22Rv1 (cell line): ENCODE measurements around the gene CRYBG1.

Experiments
- H3K27ac ChIP-seq: fragments of 450-650 bp; 2 replicates; pipeline ENCODE4 v1.5.1; 2017
- ZFX ChIP-seq: fragments of 450-650 bp; IDR thresholded peaks from 2 replicates; pipeline ENCODE4 v1.6.1; 2017; ENCODE audit warnings: antibody characterized with exemption, borderline replicate concordance
- TF ChIP-seq, protein P1 (sequence below): fragments of 450-650 bp; IDR thresholded peaks from 2 replicates; pipeline ENCODE4 v1.5.1; 2017; ENCODE audit warnings: mild to moderate bottlenecking

Gene CRYBG1

DNA sequence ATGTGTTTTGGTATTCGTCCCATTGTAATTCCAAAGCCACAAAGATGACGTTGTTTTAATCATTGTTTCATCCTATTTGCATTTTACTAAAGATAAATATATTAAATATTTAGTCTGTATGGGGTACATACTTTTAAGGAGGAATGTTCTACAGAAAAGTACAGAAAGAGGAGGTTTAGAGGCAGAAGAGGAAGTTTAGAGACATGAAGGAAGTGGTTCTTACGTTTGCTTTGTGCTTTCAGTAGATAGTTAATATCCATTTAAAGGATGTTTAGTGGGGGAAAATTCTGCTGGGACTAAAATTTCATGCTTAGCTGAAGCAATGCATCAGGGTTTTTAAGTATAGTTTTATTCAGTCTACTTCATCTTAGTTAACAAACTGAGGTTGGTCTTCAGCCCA lies 116.6 kb downstream of the CRYBG1 start:
- no peak overlapping the region for H3K27ac ChIP-seq

DNA sequence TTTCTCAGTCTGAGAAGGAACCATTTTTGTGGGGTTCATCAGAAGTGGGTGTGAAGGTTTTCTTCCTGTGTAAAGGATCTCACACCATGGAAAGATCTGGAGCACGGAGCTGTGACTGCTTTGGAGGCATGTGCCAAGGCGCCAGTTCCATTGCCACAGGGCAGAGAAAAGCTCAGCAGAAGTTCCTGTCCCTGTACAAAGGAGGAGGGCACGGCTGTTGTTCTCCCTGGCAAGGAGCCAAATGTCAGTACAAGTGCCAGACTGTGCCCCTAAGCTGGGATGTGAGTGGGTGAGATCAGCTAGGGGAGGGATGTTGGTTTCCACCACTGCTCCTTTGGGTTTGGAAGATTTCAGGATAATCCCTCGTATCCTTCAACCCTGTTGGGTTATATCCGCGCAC lies 117.3 kb downstream of the CRYBG1 start:
- TF ChIP-seq, protein P1, sequence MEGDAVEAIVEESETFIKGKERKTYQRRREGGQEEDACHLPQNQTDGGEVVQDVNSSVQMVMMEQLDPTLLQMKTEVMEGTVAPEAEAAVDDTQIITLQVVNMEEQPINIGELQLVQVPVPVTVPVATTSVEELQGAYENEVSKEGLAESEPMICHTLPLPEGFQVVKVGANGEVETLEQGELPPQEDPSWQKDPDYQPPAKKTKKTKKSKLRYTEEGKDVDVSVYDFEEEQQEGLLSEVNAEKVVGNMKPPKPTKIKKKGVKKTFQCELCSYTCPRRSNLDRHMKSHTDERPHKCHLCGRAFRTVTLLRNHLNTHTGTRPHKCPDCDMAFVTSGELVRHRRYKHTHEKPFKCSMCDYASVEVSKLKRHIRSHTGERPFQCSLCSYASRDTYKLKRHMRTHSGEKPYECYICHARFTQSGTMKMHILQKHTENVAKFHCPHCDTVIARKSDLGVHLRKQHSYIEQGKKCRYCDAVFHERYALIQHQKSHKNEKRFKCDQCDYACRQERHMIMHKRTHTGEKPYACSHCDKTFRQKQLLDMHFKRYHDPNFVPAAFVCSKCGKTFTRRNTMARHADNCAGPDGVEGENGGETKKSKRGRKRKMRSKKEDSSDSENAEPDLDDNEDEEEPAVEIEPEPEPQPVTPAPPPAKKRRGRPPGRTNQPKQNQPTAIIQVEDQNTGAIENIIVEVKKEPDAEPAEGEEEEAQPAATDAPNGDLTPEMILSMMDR, result no peak
- TF ChIP-seq ZFX, result no peak
- H3K27ac ChIP-seq, result no peak overlapping the region

More for the DNA sequence above, 116.6 kb downstream of the CRYBG1 start:
- TF ChIP-seq, protein P1, result no peak
- TF ChIP-seq ZFX, result no peak

DNA sequence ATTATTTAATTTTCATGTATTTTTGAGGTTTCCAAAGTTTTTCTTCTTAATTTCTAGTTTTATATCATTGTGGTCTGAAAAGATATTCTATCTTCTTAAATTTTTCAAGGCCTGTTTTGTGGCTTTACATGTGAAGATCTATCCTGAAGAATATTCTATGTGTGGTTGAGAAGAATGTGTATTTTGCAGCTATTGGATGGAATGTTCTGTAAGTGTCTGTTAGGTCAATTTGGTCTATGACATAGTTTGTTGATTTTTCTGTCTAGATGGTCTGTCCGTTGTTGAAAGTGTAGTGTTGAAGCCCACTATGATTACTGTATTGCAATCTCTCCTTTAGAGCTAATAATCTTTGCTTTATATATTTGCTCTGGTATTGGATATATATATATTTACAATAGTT lies 125.7 kb downstream of the CRYBG1 start:
- TF ChIP-seq ZFX, result no peak
- TF ChIP-seq, protein P1, result no peak

DNA sequence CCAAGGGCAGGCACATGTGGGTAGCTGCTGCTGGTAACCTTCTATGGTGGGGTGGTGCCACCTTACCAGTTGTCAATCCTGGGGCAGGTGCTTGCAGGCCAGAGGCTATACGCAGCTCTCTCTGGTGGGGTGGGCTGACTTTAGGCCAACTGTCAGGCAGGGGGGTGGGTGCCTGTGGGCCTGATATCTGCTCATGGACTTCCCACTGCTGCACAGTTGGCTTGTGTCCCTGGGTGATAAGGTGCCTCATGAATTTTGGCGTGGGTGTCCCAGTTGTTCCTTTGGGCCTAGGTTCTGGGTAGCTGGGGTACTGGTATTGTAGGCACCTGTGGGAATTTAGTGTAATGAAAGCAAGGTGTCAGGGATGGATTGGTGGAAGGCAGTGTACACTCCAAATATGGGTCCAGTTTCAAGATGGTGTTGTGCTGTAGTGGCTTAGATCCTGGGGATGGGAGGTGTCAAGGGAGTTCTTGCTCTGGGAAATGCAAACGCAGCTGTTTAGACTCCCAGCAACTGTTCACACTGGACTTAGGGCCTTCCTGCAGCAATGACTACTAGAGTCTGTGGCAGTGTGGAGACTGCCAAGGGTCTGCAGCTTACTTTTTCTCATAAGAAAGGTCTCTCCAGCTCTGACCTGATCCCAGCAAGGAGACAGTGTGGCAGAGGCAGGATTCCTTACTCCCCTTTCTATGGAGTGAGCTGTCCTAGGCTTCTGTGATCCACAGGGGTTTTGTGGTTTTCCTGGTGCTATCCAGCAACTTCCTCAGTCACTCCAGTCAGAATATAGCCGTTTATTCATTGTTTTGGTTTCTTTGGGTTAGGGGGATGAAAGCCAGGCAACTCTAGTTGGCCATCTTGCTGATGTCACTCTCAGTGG lies 128.2 kb downstream of the CRYBG1 start:
- H3K27ac ChIP-seq, result no peak overlapping the region
- TF ChIP-seq ZFX, result no peak
- TF ChIP-seq, protein P1, result no peak

More for the DNA sequence above, 125.7 kb downstream of the CRYBG1 start:
- no peak overlapping the region for H3K27ac ChIP-seq

DNA sequence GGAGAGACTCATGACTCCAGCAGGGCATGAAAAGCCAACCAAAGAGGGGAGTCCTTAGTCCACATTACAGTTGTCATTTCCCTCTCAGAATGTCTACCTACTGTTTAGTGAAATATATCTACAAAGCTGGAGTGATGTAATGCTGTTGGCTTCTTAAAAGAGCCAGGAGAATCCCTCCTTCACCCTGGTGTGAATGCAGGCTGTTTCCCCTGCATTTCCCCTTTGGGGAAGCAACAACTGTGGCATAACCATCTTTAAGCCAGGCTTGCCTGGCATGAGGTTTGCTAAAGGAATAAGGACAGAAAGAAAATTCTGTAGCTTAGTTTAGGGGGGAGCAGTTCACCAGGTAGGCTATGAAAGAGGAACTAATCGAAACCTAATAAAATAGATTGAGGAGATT lies 129.5 kb downstream of the CRYBG1 start:
- H3K27ac ChIP-seq, result no peak overlapping the region
- no peak for TF ChIP-seq ZFX
- TF ChIP-seq, protein P1, result no peak

DNA sequence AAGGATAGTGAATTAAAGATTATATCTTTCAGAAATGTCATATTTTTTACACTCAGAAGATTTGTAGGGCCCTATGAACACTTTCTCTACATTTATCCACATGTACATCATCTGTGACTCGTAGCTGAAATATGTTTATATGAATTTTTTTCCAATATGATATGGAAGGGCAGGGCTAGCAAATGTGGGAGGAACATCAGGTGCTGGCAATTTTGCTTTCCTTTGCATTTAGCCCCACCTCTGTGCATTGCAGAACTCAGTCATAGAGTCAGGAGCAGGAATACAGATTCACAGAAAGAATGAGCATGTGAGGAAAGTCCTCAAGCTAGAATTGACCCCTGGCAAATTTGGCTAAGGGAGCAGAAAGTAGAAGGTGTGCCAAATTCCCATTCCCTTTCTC lies 129.9 kb downstream of the CRYBG1 start:
- H3K27ac ChIP-seq, result no peak overlapping the region
- no peak for TF ChIP-seq ZFX
- TF ChIP-seq, protein P1, result no peak

DNA sequence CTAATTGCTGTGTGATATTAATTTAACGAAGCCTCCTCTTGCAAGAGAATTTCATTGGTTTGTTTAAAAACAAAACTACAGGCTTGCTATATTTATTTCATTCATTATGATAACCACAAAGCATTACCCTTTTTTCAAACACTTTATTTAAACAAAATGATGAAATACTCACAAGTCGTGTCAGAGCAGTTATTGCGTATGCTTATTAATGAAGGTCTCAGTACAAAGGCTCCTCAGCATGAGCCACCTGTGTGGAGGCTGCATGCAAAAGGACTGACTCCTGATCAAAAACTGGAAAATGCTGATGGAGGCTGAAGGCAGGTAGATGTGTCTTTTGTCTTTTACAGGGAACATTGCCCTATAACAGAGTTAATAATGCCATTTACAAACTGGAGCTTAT lies 130.5 kb downstream of the CRYBG1 start:
- H3K27ac ChIP-seq, result no peak overlapping the region
- TF ChIP-seq, protein P1, result no peak
